GM18511 (cell line): ENCODE data around the gene TCEAL5.
"Not testable (repeated sequence)": the region's sequence is repeated elsewhere in the genome, so short reads cannot be mapped to it uniquely, and the experiment has no call there.

Source experiments
- ATAC-seq: cut with Tn5 transposase; IDR thresholded peaks from one replicate; pipeline ENCODE4 v1.9.1; 2021; ENCODE audit warnings: mild to moderate bottlenecking, moderate library complexity; ENCODE audit not compliant: unreplicated experiment

TCEAL5 gene

GRCh38 chrX:103276581-103277002 lies at the start of gene TCEAL5:
TCEAL5 (minus strand) TSS chrX:103276750; CDS start chrX:103274563, 2,187 bp downstream.
- ATAC-seq: no peak

- ATAC-seq: no peak
Measured at GRCh38 chrX:103311399-103311780, 34.8 kb upstream of the TCEAL5 start.

- ATAC-seq: peak; percentile 99
Measured at GRCh38 chrX:103310555-103311398, 34.2 kb upstream of the TCEAL5 start, which contains the start of gene BEX2. BEX2 (minus strand) TSS chrX:103310990; CDS start chrX:103309976, 1,014 bp downstream.

- ATAC-seq: no peak
Measured at GRCh38 chrX:103309860-103310554, 33.5 kb upstream of the TCEAL5 start.

- not testable (repeated sequence) for ATAC-seq
Measured at GRCh38 chrX:103305666-103306065, 29.1 kb upstream of the TCEAL5 start.

GRCh38 chrX:103304705-103305104 lies 28.2 kb upstream of the TCEAL5 start:
- ATAC-seq: no peak

- ATAC-seq: no peak
Measured at GRCh38 chrX:103293118-103293517, 16.6 kb upstream of the TCEAL5 start.

GRCh38 chrX:103279624-103280023 lies 3.1 kb upstream of the TCEAL5 start:
- no peak for ATAC-seq

- no peak for ATAC-seq
Measured at GRCh38 chrX:103275947-103276567, 493 bp downstream of the TCEAL5 start.

GRCh38 chrX:103274284-103274683 lies 2.3 kb downstream of the TCEAL5 start:
- no peak for ATAC-seq

- no peak for ATAC-seq
Measured at GRCh38 chrX:103258275-103258674, 18.3 kb downstream of the TCEAL5 start.

- no peak for ATAC-seq
Measured at GRCh38 chrX:103256651-103257050, 19.9 kb downstream of the TCEAL5 start.

GRCh38 chrX:103254921-103255493 lies 21.5 kb downstream of the TCEAL5 start, which contains the start of gene TCEAL8:
TCEAL8 (minus strand) TSS chrX:103255155; CDS start chrX:103253979, 1,176 bp downstream.
- peak; percentile 89 for ATAC-seq

GRCh38 chrX:103254171-103254824 lies 22.3 kb downstream of the TCEAL5 start:
- ATAC-seq: peak; percentile 80

GRCh38 chrX:103253608-103254007 lies 22.9 kb downstream of the TCEAL5 start:
- ATAC-seq: no peak

GRCh38 chrX:103250977-103251376 lies 25.6 kb downstream of the TCEAL5 start:
- no peak for ATAC-seq

- no peak for ATAC-seq
Measured at GRCh38 chrX:103249805-103250204, 26.7 kb downstream of the TCEAL5 start.

- peak; percentile 66 for ATAC-seq
Measured at GRCh38 chrX:103248553-103248952, 28.0 kb downstream of the TCEAL5 start.

GRCh38 chrX:103240155-103240554 lies 36.4 kb downstream of the TCEAL5 start:
- no peak for ATAC-seq

- no peak for ATAC-seq
Measured at GRCh38 chrX:103236296-103236695, 40.3 kb downstream of the TCEAL5 start.
